ENCODE results near the gene CD9.

Gene CD9

GRCh38 chr12:6222078-6222654, 22.0 kb downstream of the CD9 start:
- DNase-seq = no peak

GRCh38 chr12:6223545-6223944, 23.3 kb downstream of the CD9 start:
- no peak for DNase-seq

DNA sequence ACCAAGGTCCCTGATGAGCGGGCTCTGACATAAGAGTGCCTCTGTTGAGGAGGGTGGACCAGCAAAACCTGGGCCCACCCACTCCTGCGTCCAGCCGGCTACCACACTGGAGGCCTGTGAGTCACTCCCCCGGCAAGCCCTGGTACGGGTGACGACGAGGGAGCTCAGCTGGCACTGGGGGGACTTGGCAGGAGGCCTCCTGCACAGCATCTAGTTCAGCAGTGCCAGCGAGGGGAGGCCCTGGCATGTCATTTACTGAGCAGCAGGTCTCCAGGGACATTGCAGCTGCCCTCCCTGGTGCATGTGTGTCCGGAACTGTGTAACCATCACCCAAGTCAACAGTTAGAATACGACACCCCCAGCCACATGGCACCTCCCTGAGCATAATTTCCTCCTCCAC, 24.4 kb downstream of the CD9 start:
- DNase-seq = peak; percentile 70

DNA sequence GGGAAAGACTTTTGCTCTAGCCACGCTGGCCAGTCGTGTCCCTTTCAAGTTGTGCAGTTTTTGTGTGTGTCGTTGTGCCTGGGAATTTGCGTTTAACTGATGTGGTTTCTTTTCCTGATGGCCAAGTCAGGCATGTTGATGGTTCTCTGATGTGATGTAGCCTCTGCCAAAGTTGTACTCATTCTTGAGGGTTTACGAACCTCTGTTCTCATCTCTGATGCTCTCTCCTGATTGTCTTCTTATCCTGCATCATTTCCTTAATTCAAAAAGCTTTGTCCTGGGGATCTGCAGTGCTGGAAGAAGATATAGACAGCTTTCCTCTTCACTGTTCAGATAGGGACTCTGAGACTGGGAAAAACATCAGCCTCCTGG, 25.4 kb downstream of the CD9 start:
- DNase-seq = no peak

- no peak for DNase-seq
Observed at GRCh38 chr12:6226002-6226678, 25.9 kb downstream of the CD9 start.

DNA sequence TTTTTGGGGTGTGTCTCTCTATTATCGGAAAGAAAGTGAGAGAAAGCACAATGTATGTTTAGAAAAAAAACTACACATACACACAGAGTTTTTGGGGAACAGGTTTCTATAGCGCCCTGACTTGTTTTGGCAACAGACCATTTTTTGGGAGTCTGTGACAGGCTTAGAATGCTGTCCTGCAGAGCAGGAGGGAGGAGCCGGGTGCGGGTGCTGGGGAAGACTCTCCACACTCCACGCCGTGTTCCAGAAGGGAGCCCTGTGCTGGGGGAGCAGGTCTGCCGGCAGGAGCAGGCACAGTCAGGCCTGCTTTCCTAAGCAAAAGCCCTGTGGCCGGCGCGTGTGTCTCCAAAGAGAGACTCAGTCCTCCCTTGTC, 26.5 kb downstream of the CD9 start:
- no peak for DNase-seq

DNA sequence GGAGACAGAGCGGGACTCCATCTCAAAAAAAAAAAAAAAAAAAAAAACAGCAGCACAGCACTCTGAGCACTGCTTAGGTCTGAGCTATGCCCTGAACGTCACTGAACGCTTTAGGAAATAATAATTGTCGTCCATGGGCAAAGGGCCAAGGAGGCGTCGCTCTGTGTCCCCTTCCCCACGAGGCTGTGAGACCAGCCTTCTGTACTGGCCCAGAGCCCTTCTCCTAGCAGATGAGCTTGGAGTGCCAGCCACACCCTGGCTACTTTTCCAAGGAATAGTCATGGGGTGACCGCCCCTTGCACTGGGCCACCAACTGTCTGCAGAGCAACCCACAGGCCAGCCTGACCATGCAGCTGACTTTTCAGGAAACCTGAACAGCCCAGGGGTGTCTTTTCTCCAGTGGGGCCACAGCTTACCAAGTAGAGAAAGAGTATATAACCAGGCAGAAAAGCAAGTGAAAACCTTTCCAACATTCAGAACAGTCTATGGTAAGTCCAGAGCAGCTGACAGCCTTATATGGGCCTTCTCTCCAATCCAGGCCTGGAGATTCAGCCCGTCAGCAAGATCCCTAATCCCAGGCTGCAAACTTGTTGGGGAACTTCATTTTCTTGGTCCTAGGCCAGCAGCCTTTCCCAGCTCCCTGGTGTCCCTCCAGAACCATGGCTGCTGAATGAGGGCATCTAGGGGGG, 28.5 kb downstream of the CD9 start:
- DNase-seq = no peak

DNA sequence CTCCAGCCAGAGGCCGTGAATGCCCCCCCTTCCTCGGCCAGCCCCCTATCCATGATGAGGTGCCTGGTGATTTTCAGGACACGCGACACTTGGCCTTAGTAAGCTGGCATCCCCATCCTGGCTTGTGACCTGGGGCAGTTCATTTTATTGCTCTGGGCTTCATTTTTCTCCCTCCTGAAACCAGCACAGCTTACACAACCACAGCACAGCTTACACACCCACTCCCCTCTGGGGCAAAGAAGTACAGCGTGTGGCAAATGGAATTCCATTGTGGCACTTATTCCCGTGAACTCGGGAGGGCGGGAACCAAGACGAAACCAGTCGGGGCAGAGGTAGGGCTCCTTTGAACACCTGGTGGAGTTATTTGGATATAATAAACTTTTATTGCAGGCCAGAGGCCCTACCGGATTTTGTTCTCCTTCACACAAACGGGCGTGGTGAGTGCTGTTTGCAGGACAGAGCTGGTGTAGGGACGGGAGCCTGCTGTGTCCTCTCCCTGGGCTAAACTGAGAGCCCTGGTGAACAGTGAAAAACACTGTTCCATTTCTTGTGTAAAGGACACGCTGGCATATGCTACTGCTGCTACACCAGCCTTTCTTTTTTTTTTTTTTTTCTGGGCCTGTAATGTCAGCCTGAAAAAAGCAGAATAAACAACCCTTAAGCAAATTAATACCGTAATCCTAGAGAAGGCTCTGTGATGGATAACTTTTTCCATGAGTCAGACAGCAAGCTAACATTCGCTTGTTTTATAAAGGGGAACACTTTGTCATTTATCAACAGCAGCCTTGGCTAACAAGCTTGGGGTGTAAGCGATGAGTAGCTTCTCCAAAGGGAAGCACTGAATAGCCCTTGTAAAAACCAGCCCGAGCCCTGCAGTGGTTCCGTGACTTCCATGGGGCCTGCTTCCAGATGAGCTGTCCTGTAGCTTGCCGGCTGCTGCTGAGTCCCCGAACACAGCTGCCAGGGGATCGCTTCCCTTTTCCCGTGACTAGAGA, 29.3 kb downstream of the CD9 start:
- DNase-seq = peak; percentile 54

DNA sequence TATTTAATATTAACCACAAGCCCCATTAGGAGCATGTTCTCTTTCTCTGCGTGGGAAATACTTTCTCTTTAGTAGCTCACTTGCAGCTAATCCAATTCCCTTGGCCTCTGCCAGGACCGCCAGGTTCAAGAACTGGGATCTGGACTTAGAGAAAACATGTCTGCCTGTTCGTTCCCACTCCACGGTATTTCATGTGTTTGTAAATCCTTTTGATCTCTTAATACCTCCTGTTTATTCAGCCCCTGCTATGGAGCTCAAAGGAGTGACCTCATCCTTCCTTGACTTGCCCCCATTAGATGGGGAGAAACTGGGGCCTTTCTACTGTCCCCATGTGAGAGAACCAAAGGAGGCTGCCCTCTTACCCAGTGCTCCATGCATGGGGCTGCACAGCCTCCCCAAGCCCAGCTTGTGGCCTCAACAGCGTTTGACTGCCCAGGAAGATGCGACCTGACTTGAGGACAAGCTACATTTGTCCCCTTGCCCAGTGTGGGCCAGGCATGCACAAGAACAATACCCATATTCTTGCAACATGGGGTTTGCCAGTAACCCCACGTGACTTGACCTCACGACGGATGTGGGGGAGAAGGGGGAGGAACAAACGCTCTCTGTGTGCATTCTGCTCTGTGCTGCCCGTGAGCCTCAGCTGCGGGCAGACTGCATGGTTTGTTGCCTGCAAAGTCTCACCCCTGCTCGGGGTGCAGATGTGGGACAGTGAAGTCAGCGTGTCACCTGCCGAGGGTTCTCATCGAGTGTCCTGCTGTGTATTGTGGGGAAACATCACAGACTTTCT, 30.3 kb downstream of the CD9 start:
- DNase-seq = no peak

DNA sequence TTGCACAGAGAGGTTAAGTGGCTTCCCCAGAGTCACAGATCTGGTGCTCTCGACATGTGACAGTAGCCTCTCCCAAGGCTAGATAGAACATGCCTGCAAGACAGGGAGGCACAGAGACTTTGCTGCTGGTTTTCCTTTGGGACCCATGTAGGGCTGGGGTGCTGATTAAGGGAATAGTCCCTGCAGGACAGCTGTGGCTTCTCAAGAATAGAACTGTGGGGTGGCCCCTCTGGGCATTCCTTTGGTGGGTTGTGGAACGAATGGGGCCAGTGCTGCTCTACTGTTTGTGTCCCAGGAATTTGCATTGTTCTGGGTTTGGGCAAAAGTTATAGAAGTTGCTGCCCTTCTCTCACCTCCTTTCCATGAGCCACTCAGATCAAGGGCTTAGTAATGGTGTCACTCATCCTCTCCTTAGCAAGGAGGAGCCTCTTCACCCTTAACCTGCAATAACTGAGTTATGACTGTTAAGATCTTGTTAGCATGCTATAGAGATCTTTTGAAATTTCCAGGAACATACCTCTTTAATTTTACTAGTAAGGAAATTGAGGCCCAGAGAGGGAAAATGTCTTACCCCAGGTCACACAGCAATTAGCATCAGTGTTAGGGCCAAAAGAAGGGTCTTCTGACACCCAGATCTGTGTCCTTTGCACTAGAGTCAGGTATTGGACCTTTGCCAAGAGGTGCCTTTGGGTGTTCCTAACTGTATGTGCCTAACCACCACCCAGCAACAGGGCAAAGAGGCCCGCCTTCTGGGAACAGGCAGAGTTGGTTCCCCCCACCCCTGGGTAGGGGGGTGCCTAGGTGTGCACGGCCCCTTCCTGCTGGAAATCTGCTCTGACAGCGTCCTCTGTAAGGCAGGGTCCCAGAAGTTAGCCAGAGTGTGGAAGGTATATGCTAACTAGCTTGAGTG, 31.4 kb downstream of the CD9 start:
- no peak for DNase-seq

DNA sequence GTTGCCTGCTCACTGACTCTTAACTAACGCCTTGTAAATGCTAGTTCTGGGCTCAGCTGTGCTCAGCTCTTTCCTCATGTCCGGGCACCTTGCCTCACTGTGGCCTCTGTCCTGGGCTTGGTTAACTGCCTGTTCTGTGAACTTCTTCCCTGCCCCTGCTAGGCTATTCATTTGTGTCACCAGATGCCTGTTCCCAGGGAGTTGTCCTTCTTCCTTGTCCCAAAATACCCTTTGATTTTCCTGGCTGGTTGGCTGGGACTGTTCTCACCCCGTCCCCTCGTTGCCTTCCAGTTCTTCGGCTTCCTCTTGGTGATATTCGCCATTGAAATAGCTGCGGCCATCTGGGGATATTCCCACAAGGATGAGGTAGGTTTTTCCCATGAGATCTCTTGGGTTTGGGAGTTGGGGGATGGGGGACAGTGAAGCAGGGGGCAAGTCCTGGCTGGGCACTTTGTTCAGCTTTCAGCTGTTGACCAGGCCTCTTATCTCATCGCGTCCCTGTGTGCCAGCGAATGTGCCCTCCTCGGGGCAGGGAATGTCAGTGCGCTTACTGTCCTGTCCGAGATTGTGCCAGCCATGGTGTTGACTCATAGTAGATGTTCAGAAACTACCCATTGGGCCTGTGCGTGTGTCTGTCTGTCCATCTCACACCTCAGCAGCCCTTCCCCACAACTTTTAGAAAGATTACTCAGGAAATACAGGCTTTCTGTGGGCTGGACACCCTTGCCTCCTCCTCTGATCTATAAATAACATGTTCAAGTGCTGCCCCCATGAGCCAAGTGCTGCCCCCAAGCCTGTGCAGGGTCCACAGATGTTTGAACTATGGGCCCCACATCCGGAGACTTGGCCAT, 33.1 kb downstream of the CD9 start:
- no peak for DNase-seq

- DNase-seq = no peak
Observed at GRCh38 chr12:6234214-6234613, 34.0 kb downstream of the CD9 start.

DNA sequence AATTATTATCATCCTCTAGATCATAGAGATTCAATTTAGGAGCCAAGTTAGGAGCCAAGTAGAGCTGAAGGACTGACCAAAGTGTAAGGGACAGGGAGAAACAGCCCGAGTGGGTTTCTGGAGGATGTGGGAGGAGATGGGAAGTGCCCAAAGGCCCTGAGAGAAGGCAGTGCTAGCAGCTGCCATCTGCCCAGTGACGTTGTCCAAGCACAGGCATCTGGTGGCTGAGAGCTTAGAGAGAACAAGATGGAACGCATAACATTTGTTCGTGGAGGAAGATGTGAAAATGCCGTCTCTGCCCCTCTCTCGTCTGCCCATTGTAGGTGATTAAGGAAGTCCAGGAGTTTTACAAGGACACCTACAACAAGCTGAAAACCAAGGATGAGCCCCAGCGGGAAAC, 34.7 kb downstream of the CD9 start:
- peak; percentile 13 for DNase-seq

DNA sequence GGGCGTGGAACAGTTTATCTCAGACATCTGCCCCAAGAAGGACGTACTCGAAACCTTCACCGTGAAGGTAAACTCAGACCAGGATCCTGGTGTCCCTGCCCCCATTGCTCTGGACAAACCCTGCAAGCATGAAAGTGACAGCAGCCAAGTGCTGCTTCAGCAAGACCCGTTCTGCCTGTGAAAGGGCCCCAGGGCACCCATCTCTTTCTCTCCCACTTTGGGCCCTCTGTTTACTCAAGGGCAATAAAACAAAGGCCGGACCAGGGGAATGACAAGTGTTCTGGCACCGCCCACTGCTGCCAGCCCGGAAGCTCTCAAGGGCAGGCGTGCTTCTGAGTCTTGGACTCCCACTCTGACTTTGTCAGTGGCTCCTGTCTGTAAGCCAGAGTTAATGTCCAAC, 35.3 kb downstream of the CD9 start:
- peak; percentile 82 for DNase-seq

DNA sequence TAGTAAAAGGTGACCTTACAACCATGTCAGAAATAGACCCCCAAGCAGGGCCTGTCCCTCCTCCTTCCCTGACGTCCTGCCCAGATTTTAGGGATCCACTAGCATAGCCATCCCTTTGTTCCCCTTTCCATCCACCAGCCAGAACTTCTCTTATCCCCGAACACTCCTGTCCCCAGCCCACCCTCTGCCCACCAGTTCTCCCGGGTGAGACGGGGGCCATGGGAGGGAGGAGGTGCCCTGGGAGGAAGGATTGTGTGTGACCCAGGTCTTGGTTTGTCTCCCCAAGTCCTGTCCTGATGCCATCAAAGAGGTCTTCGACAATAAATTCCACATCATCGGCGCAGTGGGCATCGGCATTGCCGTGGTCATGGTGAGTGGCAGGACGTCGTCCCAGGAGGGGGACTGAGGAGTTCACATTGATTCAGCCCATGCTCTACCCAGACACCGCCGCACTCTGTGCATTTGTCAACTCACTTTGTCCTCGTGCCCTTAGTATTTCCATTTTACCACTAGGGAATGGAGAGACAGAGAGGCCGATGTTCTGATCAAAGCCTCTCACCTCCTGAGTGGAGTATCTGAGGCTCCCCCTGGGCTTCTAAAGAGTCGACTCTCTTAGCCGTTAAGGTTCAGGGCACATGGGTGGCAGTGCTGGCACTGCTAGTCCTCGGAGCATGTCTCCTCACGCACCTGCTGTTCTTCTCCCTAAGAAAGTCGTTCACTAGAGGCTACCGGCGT, 35.9 kb downstream of the CD9 start:
- DNase-seq = no peak

DNA sequence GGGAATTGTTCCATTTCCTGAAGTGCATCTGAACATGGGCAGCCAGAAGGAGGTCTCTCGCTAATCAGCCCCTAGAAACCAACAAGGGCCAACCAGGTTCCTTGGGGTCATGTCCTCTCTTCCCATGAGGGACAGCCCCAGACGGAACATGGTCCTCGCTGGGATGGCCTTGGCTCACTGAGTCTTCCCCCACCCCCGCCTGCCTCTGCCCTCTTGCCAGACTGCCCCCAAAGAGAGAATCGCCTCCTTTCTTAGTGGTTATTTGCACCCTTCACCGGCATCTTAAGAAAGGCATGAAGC, 36.4 kb downstream of the CD9 start:
- DNase-seq = no peak

- DNase-seq = no peak
Observed at GRCh38 chr12:6237830-6238229, 37.6 kb downstream of the CD9 start.

DNA sequence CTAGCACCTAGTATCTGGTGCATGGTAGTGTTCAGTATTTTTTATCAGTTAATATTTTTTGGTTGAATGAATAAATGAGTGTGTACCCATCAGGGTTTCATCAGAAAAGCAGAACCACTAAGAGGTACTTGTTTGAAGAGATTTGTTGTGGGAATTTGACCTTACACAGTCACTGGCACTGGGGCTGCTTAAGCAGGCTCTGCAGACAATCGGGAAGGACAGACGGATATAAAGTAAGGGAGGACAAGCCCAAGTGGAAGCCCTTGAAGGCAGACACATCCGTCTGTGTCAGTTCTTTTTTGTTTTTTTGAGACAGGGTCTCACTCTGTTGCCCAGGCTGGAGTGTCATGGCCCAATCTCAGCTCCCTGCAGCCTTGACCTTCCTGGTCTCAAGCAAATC, 38.7 kb downstream of the CD9 start:
- DNase-seq = no peak

- DNase-seq = no peak
Observed at GRCh38 chr12:6241495-6241894, 41.3 kb downstream of the CD9 start.

DNA sequence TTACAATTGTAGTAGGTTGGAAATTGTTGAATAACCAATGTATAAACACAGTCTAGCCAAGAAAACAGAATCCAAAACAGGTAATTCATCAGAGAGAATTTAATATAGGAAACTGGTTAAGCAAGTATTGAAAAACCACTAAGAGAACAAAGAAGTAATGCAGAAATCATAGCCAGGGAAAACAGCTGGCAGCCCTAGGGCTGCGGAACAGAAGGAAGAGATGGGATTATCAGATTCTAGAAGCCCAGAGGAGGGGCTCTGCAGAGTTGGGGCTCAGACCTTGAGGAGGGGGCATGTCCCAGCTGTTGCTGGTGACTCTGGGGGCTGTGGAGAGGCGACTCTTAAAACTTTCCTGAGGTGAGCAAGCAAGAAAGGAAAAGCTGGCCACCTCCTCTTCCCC, 49.4 kb downstream of the CD9 start:
- no peak for DNase-seq

Data from DMS153 (cell line).